GM12801 (cell line): ENCODE data around the gene RPL21.

Experiments used
- CTCF ChIP-seq: IDR thresholded peaks from one replicate; pipeline ENCODE4 v1.5.1; 2011; ENCODE audit warnings: control low read depth; ENCODE audit not compliant: insufficient read length; ENCODE audit errors: extremely low read depth

RPL21 gene

DNA sequence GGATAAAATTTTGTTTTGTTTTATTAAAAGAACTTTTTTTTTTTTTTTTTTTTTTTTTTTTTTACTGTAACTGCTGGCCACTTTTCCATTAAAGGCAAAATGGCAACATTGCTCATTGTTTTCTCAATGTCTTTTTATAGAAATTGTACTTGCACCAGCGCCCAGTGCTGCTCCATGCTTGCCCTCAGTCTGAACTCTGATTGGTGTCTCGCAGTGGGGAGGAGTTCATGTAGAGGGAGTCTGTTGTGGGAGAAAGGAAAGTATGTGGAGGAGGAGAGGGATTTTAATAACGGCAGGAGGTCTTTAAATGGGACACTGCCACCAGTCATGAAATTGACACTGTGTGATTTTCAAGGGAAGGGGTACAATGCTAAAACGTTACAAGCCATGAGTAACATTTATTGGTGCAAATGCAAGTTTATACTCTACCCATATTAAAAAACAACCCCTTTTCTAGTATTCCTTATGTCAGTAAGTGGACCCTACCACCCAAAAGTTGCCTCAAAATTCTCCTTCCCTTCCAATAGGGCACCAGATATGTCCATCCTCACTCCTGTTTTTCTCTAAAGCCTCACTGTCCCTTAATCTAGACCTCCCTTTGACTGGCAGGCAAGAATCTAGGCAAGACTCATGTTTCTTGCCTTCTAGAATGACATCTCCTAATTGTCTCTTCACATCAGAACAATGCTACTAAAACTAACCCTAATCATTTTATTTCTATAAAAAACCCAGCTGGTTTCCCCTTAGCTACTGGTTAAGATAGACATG, 22.5 kb downstream of the RPL21 start:
- no peak for TF ChIP-seq CTCF

- TF ChIP-seq CTCF = no peak
These were observed 23.3 kb downstream of the RPL21 start for GRCh38 chr13:27274631-27275030.

DNA sequence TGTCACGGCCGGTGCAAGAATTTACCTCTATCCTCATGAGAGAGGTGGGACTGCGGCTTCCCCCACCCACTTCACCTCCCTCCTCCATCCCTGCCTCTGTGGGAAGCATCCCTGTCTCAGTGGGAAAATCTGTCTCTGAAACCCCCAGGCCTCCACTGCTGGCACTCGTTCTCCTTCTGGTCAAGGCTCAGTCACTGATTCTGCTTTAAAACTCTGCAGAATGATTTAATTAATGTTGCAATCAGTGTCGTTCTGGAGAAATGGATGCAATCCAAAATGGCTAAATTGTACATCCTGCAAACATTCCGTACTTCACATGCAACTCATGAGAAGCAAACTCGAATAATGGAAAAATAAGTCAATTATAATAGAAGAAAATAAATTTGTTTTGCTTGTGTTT, 24.8 kb downstream of the RPL21 start:
- TF ChIP-seq CTCF = no peak

DNA sequence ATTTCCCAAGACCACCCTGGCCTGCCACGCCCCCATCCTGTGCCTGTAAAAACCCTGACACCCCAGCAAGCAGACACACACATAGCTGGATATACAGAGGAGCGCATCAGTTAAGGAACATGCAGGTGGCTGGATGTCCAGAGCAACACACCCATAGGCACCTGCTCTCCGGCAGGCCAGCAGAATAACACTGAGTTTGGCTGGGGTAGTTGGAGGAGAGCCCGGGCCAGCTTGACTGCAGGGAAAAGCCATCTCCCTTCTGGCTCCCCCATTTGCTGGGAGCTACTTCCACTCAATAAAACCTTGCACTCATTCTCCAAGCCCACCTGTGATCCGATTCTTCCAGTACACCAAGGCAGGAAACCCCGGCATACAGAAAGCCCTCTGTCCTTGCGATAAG, 28.1 kb downstream of the RPL21 start:
- TF ChIP-seq CTCF = no peak

DNA sequence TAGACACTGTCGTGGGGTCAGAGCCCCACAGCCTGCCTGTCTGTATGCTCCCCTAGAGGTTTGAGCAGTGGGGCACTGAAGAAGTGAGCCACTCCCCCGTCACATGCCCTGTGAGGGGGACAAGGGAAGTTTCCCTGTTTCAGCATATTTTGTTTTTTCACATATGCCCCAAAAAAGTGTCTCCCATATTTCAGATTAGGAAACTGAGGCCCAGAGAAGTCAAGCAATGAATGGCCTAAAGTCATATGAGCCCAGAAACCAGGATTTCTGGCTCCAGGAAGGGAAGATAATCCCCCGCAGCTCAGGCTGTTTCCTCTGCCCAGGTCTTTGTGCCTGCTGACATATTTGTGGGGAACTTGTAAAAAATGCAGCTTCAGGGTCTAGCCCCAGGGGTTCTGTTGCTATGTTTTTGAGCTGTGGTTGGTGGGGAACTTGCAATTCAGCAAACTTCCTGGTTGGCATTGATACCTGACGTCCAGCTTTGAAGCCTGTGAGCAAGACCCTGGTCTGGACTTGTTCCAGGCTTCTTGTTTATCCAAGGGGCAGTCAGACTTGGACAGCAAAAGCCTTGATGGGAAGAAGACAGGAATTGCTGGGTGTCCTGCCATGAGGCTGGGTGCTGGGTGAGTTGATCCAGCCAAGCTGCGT, 28.8 kb downstream of the RPL21 start:
- TF ChIP-seq CTCF = no peak

- no peak for TF ChIP-seq CTCF
These were observed 29.5 kb downstream of the RPL21 start for GRCh38 chr13:27280841-27281240.

DNA sequence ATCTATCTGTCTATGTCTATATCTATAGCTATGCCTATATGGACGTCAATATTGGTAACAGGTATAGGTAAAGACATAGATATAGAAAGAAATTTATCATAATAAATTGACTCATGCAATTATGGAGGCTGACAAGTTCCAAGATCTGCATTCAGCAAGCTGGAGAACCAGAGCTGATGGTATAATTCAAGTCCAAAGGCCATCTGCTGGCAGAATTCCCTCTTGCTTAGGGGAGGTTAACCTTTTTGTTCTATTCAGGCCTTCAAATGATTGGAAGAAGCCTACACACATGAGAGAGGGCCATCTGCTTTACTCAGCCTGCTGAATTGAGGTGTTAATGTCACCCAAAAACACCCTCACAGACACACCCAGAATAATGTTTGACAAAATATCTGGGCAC, 30.1 kb downstream of the RPL21 start:
- TF ChIP-seq CTCF = no peak
